Mesenchymal stem cell (in vitro differentiated cells and primary cell): ENCODE measurements around the gene PLEK.

ENCODE experiments used
- DNase-seq: peaks from one replicate; pipeline ENCODE4 v3.0.0-alpha.2; 2013
- H2AFZ ChIP-seq: one replicate; pipeline ENCODE4 v1.6.1; 2013; ENCODE audit warnings: low read depth, mild to moderate bottlenecking, control low read depth, inconsistent platforms, low read length, moderate library complexity
- H2AK5ac ChIP-seq: 2 replicates; pipeline ENCODE4 v1.6.1; 2013; ENCODE audit warnings: low read length, moderate library complexity, mild to moderate bottlenecking, inconsistent platforms; ENCODE audit not compliant: severe bottlenecking
- H2BK120ac ChIP-seq: one replicate; pipeline ENCODE4 v1.6.1; 2013; ENCODE audit warnings: low read depth, mild to moderate bottlenecking, inconsistent platforms, low read length, moderate library complexity
- H2BK12ac ChIP-seq, 2 experiments: one replicate each; pipeline ENCODE4 v1.6.1; 2013; ENCODE audit warnings: inconsistent platforms in 2 of 2, low read length in 2 of 2, mild to moderate bottlenecking in 2 of 2, moderate library complexity in 2 of 2, control low read depth in 1 of 2
- H2BK15ac ChIP-seq: one replicate; pipeline ENCODE4 v1.6.1; 2013; ENCODE audit warnings: mild to moderate bottlenecking, low read depth, inconsistent platforms; ENCODE audit not compliant: poor library complexity, severe bottlenecking
- H2BK5ac ChIP-seq: 2 replicates; pipeline ENCODE4 v1.6.1; 2013; ENCODE audit warnings: low read depth, mild to moderate bottlenecking, low read length, control low read depth, inconsistent platforms; ENCODE audit not compliant: poor library complexity, severe bottlenecking
- H3K14ac ChIP-seq, 2 experiments: one replicate each; pipeline ENCODE4 v1.6.1; 2013; ENCODE audit warnings: inconsistent platforms in 2 of 2, low read length in 2 of 2, control low read depth in 1 of 2, mild to moderate bottlenecking in 1 of 2, moderate library complexity in 1 of 2
- H3K18ac ChIP-seq, 2 experiments: one replicate each; pipeline ENCODE4 v1.6.1; 2013; ENCODE audit warnings: inconsistent platforms in 2 of 2, low read length in 2 of 2, control low read depth in 1 of 2, low read depth in 1 of 2, mild to moderate bottlenecking in 1 of 2
- H3K23ac ChIP-seq, 2 experiments: one replicate each; pipeline ENCODE4 v1.6.1; 2013; ENCODE audit warnings: inconsistent platforms in 2 of 2, low read length in 2 of 2, mild to moderate bottlenecking in 2 of 2, moderate library complexity in 2 of 2, control low read depth in 1 of 2
- H3K27ac ChIP-seq: 2 replicates; pipeline ENCODE4 v1.5.1; 2013; ENCODE audit warnings: mild to moderate bottlenecking, moderate library complexity, low read length, control low read depth, inconsistent platforms; ENCODE audit not compliant: poor library complexity, severe bottlenecking
- H3K27me3 ChIP-seq, 2 experiments: 2 replicates each; pipeline versions ENCODE4 v1.6.1 to v1.7.0; 2013; ENCODE audit warnings: low read length in 2 of 2, mild to moderate bottlenecking in 2 of 2, moderate library complexity in 2 of 2, control low read depth in 1 of 2, inconsistent platforms in 1 of 2; ENCODE audit not compliant: control insufficient read depth in 1 of 2, insufficient read depth in 1 of 2
- H3K36me3 ChIP-seq, 2 experiments: 2 replicates each; pipeline versions ENCODE4 v1.6.1 to v1.7.0; 2013; ENCODE audit warnings: low read length in 2 of 2, control low read depth in 1 of 2, inconsistent platforms in 1 of 2, low read depth in 1 of 2, mild to moderate bottlenecking in 1 of 2; ENCODE audit not compliant: insufficient read depth in 2 of 2, control insufficient read depth in 1 of 2
- H3K4ac ChIP-seq, 2 experiments: one replicate each; pipeline ENCODE4 v1.6.1; 2013; ENCODE audit warnings: inconsistent platforms in 2 of 2, low read length in 2 of 2, mild to moderate bottlenecking in 2 of 2, moderate library complexity in 2 of 2, control low read depth in 1 of 2, low read depth in 1 of 2
- H3K4me1 ChIP-seq: 2 replicates; pipeline ENCODE4 v1.6.1; 2013; ENCODE audit warnings: low read depth, low read length, control low read depth; ENCODE audit not compliant: control insufficient read depth, insufficient read depth
- H3K4me2 ChIP-seq: 2 replicates; pipeline ENCODE4 v1.6.1; 2013; ENCODE audit warnings: low read length, mild to moderate bottlenecking, inconsistent platforms; ENCODE audit not compliant: poor library complexity, severe bottlenecking
- H3K4me3 ChIP-seq, 2 experiments: 2 replicates each; pipeline versions ENCODE4 v1.5.1 to v1.7.0; 2013; ENCODE audit warnings: low read length in 2 of 2, mild to moderate bottlenecking in 2 of 2, control low read depth in 1 of 2, low read depth in 1 of 2; ENCODE audit not compliant: insufficient read depth in 1 of 2
- H3K79me1 ChIP-seq: replicated peaks from 2 replicates; pipeline ENCODE4 v1.6.1; 2013; ENCODE audit warnings: mild to moderate bottlenecking, control low read depth, low read length, inconsistent platforms; ENCODE audit not compliant: poor library complexity, severe bottlenecking
- H3K9ac ChIP-seq: 2 replicates; pipeline ENCODE4 v1.7.0; 2013; ENCODE audit warnings: mild to moderate bottlenecking, low read length, moderate library complexity
- H3K9me3 ChIP-seq: 2 replicates; pipeline ENCODE4 v1.7.0; 2013; ENCODE audit warnings: mild to moderate bottlenecking, low read length; ENCODE audit not compliant: control insufficient read depth
- H4K8ac ChIP-seq: one replicate; pipeline ENCODE4 v1.6.1; 2013; ENCODE audit warnings: inconsistent platforms, mild to moderate bottlenecking, low read length, moderate library complexity
- H4K91ac ChIP-seq: one replicate; pipeline ENCODE4 v1.6.1; 2013; ENCODE audit warnings: mild to moderate bottlenecking, low read length, inconsistent platforms
- WGBS: methylation state at CpG from one replicate; pipeline ENCODE4 v1.1.7; 2013; ENCODE audit warnings: mixed read lengths; 5-methylcytosine and 5-hydroxymethylcytosine counted together

Gene PLEK

GRCh38 chr2:68367953-68368653 is 3.0 kb downstream of the PLEK start:
- Histone ChIP-seq H2BK5ac (no peak overlapping the region), H3K14ac (no peak overlapping the region), H3K9me3 (no peaks in the 10 kb centered on the region), H3K4me1 (peaks cover 4% of the 10 kb centered on the region), H2AK5ac (no peak overlapping the region), H3K36me3 (no peaks in the 10 kb centered on the region), H4K8ac (no peak overlapping the region), H3K27ac (no peak overlapping the region), H2AFZ (no peak overlapping the region), H3K18ac (no peak overlapping the region), H3K27me3 (no peaks in the 10 kb centered on the region), H3K79me1 (no peaks in the 10 kb centered on the region), H3K4me3 (no peak overlapping the region), H3K9ac (peak overlapping the region; percentile 66), H3K23ac (no peak overlapping the region), H2BK120ac (no peak overlapping the region), H3K4me2 (no peak overlapping the region), H2BK12ac (no peak overlapping the region), H4K91ac (no peak overlapping the region), H2BK15ac (no peak overlapping the region), H3K4ac (no peak overlapping the region)
- 67% methylated on average over 5 of the region's 5 CpGs for whole genome bisulfite sequencing
- DNase-seq: no peak

GRCh38 chr2:68368654-68369336 is 3.7 kb downstream of the PLEK start:
- no peak overlapping the region for H2BK5ac ChIP-seq
- H2BK15ac ChIP-seq: no peak overlapping the region
- H3K27me3 ChIP-seq: no peaks in the 10 kb centered on the region
- H2BK120ac ChIP-seq: no peak overlapping the region
- DNase-seq: peak; percentile 75
- no peaks in the 10 kb centered on the region for H3K9me3 ChIP-seq
- H2AK5ac ChIP-seq: no peak overlapping the region
- 68% methylated on average over 5 of the region's 6 CpGs for WGBS
- H2BK12ac ChIP-seq: no peak overlapping the region
- H3K4me2 ChIP-seq: no peak overlapping the region
- H4K91ac ChIP-seq: peak overlapping the region; percentile 28
- no peak overlapping the region for H4K8ac ChIP-seq
- no peak overlapping the region for H3K27ac ChIP-seq
- no peaks in the 10 kb centered on the region for H3K79me1 ChIP-seq
- H3K18ac ChIP-seq: no peak overlapping the region
- peaks cover 4% of the 10 kb centered on the region for H3K4me1 ChIP-seq
- no peak overlapping the region for H2AFZ ChIP-seq
- no peak overlapping the region for H3K4ac ChIP-seq
- no peak overlapping the region for H3K23ac ChIP-seq
- H3K36me3 ChIP-seq: no peaks in the 10 kb centered on the region
- H3K14ac ChIP-seq: no peak overlapping the region
- peak overlapping the region; percentile 66 for H3K9ac ChIP-seq
- H3K4me3 ChIP-seq: no peak overlapping the region

GRCh38 chr2:68369337-68369734 is 4.3 kb downstream of the PLEK start:
- H4K91ac ChIP-seq: peak overlapping the region; percentile 28
- peaks cover 4% of the 10 kb centered on the region for H3K4me1 ChIP-seq
- DNase-seq: no peak
- H3K9ac ChIP-seq: no peak overlapping the region
- no peak overlapping the region for H2BK120ac ChIP-seq
- H3K4me3 ChIP-seq: no peak overlapping the region
- no peak overlapping the region for H3K23ac ChIP-seq
- no peak overlapping the region for H2BK15ac ChIP-seq
- no peak overlapping the region for H2BK12ac ChIP-seq
- H3K14ac ChIP-seq: no peak overlapping the region
- H2AFZ ChIP-seq: no peak overlapping the region
- no peak overlapping the region for H2BK5ac ChIP-seq
- no peaks in the 10 kb centered on the region for H3K9me3 ChIP-seq
- 87% methylated on average over 5 of the region's 10 CpGs for WGBS
- H3K4me2 ChIP-seq: no peak overlapping the region
- no peak overlapping the region for H2AK5ac ChIP-seq
- H3K18ac ChIP-seq: no peak overlapping the region
- H3K27ac ChIP-seq: no peak overlapping the region
- H4K8ac ChIP-seq: no peak overlapping the region
- H3K36me3 ChIP-seq: no peaks in the 10 kb centered on the region
- H3K4ac ChIP-seq: no peak overlapping the region
- no peaks in the 10 kb centered on the region for H3K27me3 ChIP-seq
- no peaks in the 10 kb centered on the region for H3K79me1 ChIP-seq

- 56% methylated on average over 1 of the region's 1 CpG for WGBS
- H3K36me3 ChIP-seq: no peaks in the 10 kb centered on the region
- H2BK12ac ChIP-seq: no peak overlapping the region
- H3K4ac ChIP-seq: no peak overlapping the region
- no peak overlapping the region for H3K14ac ChIP-seq
- no peak overlapping the region for H3K9ac ChIP-seq
- H3K9me3 ChIP-seq: no peaks in the 10 kb centered on the region
- no peak for DNase-seq
- peaks cover 1% of the 10 kb centered on the region for H3K4me1 ChIP-seq
- peaks cover 0 to 4% of the 10 kb centered on the region in 2 experiments for H3K27me3 ChIP-seq
- no peak overlapping the region for H2BK120ac ChIP-seq
- no peaks in the 10 kb centered on the region for H3K79me1 ChIP-seq
- peak overlapping the region; percentile 26 for H2BK15ac ChIP-seq
- H2AK5ac ChIP-seq: no peak overlapping the region
- no peak overlapping the region for H4K91ac ChIP-seq
- no peak overlapping the region for H3K4me3 ChIP-seq
- no peak overlapping the region for H3K23ac ChIP-seq
- no peak overlapping the region for H3K27ac ChIP-seq
- no peak overlapping the region for H4K8ac ChIP-seq
- no peak overlapping the region for H2AFZ ChIP-seq
- H3K18ac ChIP-seq: no peak overlapping the region
- H3K4me2 ChIP-seq: no peak overlapping the region
- no peak overlapping the region for H2BK5ac ChIP-seq
Observed at GRCh38 chr2:68371138-68371537, 6.1 kb downstream of the PLEK start.
